Measurements from ENCODE around the gene GOLPH3. TPM values are rescaled to one million over a fixed set of nuclear protein-coding genes. Genes with fewer than 3 reads are reported as not detected.

GOLPH3 gene
- total RNA-seq, 1 experiment from 2014 or later, result 66.2 TPM

Other genes with a start within 250 kb of the GOLPH3 start
- 11.7 and 12.1 TPM in 2 replicates for gene MTMR12, start 138.6 kb upstream of the GOLPH3 start, total RNA-seq (2014; rRNA removed; shearing (Covaris generic); ENCODE audit: low replicate concordance)